GM19023 (cell line): Measurements from ENCODE around the gene E2F1.
"Not testable (repeated sequence)": the region's sequence is repeated elsewhere in the genome, so short reads cannot be mapped to it uniquely, and the experiment has no call there.

Experiments
- ATAC-seq: cut with Tn5 transposase; IDR thresholded peaks from one replicate; pipeline ENCODE4 v1.9.1; 2021; ENCODE audit warnings: mild to moderate bottlenecking, moderate library complexity; ENCODE audit not compliant: unreplicated experiment

E2F1 gene

GRCh38 chr20:33646191-33646590, 40.0 kb downstream of the E2F1 start:
- no peak for ATAC-seq

GRCh38 chr20:33645396-33645795, 40.8 kb downstream of the E2F1 start:
- ATAC-seq: no peak

GRCh38 chr20:33645072-33645358, 41.2 kb downstream of the E2F1 start:
- ATAC-seq: no peak

- ATAC-seq: no peak
Observed at GRCh38 chr20:33644313-33645071, 41.7 kb downstream of the E2F1 start.

- ATAC-seq: no peak
Observed at GRCh38 chr20:33640287-33640686, 45.9 kb downstream of the E2F1 start.

GRCh38 chr20:33636776-33637175, 49.4 kb downstream of the E2F1 start:
- no peak for ATAC-seq

GRCh38 chr20:33635341-33635740, 50.8 kb downstream of the E2F1 start:
- no peak for ATAC-seq

GRCh38 chr20:33631910-33632309, 54.3 kb downstream of the E2F1 start:
- ATAC-seq: not testable (repeated sequence)

GRCh38 chr20:33630507-33630906, 55.7 kb downstream of the E2F1 start:
- no peak for ATAC-seq

- no peak for ATAC-seq
Observed at GRCh38 chr20:33629979-33630378, 56.2 kb downstream of the E2F1 start.

- ATAC-seq: no peak
Observed at GRCh38 chr20:33629533-33629932, 56.7 kb downstream of the E2F1 start.

- ATAC-seq: no peak
Observed at GRCh38 chr20:33627577-33628216, 58.5 kb downstream of the E2F1 start.

GRCh38 chr20:33626190-33626589, 60.0 kb downstream of the E2F1 start:
- no peak for ATAC-seq
